Measurements from ENCODE around the gene GRIK4.

GRCh38 chr11:120499859-120500258 is 11.7 kb upstream of the GRIK4 start:
- no peak for TF ChIP-seq POLR2A (IDR thresholded peaks at IDR 0.05)
- TF ChIP-seq, protein P1, sequence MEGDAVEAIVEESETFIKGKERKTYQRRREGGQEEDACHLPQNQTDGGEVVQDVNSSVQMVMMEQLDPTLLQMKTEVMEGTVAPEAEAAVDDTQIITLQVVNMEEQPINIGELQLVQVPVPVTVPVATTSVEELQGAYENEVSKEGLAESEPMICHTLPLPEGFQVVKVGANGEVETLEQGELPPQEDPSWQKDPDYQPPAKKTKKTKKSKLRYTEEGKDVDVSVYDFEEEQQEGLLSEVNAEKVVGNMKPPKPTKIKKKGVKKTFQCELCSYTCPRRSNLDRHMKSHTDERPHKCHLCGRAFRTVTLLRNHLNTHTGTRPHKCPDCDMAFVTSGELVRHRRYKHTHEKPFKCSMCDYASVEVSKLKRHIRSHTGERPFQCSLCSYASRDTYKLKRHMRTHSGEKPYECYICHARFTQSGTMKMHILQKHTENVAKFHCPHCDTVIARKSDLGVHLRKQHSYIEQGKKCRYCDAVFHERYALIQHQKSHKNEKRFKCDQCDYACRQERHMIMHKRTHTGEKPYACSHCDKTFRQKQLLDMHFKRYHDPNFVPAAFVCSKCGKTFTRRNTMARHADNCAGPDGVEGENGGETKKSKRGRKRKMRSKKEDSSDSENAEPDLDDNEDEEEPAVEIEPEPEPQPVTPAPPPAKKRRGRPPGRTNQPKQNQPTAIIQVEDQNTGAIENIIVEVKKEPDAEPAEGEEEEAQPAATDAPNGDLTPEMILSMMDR (IDR thresholded peaks at IDR 0.05) = no peak
